ENCODE data around the gene GUCY2D.

The GUCY2D gene

DNA sequence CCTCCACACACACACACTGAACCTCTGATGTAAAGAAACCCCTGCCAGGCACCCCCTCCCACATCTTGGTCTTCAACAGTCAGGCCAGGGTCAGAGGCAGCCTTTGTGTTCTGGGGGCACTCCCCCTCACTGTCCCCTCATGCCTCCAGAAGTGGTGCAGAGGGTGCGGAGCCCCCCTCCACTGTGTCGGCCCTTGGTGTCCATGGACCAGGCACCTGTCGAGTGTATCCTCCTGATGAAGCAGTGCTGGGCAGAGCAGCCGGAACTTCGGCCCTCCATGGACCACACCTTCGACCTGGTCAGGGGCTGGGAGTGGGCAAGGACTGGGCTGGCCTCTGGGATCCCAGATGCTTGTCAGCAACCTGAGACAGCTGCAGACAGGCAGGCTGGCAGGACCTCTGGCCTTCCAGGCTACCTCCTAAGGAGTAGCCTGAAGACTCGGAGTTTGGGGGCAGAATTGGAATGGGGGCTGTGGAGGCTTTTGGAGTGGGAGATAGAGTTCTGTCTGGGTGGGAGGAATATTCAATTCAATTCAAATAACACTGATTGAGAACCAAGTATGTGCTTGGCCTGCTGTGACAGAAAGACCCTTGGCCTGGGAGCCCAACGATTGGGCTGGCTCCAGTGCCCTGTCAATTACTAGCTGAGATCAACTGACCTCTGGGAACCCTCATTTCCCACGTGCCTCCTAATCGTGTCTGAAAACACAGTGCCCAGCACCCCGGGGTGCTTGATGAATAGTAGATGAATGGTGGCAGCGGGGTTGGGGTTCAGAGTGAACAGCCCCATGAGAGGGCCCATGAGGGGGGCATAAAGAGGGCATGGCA is 11.5 kb downstream of the GUCY2D start:
- no peaks in the 10 kb centered on the region for H3K36me3 ChIP-seq (ENCODE audit: insufficient read depth, insufficient read length, low read length)
- peaks cover 5% of the 10 kb centered on the region for H3K4me1 ChIP-seq (ENCODE audit: insufficient read depth, insufficient read length)
- peaks cover 16% of the 10 kb centered on the region for H3K27me3 ChIP-seq (ENCODE audit: insufficient read depth, insufficient read length)
- H3K4me3 ChIP-seq (ENCODE audit: insufficient read length, low read depth), result no peak overlapping the region
- no peak for DNase-seq (ENCODE audit: low read depth, low spot score)
- no peaks in the 10 kb centered on the region for H3K9me3 ChIP-seq (ENCODE audit: insufficient read depth, low read length)
- TF ChIP-seq YY1 (IDR thresholded peaks at IDR 0.05; ENCODE audit: insufficient read depth, insufficient read length), result no peak
- no peak for TF ChIP-seq SUZ12 (IDR thresholded peaks at IDR 0.05; ENCODE audit: extremely low read depth, insufficient read depth, insufficient read length)
- no peak for TF ChIP-seq ZNF274 (IDR thresholded peaks at IDR 0.05; ENCODE audit: low read depth, low read length)
- H3K9ac ChIP-seq (ENCODE audit: insufficient read length, low read depth), result no peak overlapping the region

GRCh38 chr17:8014558-8014850 is 12.1 kb downstream of the GUCY2D start:
- Histone ChIP-seq H3K9ac (ENCODE audit: insufficient read length, low read depth) (no peak overlapping the region), H3K36me3 (ENCODE audit: insufficient read depth, insufficient read length, low read length) (no peaks in the 10 kb centered on the region), H3K27me3 (ENCODE audit: insufficient read depth, insufficient read length) (peaks cover 16% of the 10 kb centered on the region), H3K9me3 (ENCODE audit: insufficient read depth, low read length) (no peaks in the 10 kb centered on the region), H3K4me1 (ENCODE audit: insufficient read depth, insufficient read length) (peaks cover 5% of the 10 kb centered on the region), H3K4me3 (ENCODE audit: insufficient read length, low read depth) (no peak overlapping the region)
- no peak for DNase-seq (ENCODE audit: low read depth, low spot score)
- TF ChIP-seq ZNF274 (IDR thresholded peaks at IDR 0.05; ENCODE audit: low read depth, low read length) (no peak), YY1 (IDR thresholded peaks at IDR 0.05; ENCODE audit: insufficient read depth, insufficient read length) (no peak), SUZ12 (IDR thresholded peaks at IDR 0.05; ENCODE audit: extremely low read depth, insufficient read depth, insufficient read length) (no peak)

DNA sequence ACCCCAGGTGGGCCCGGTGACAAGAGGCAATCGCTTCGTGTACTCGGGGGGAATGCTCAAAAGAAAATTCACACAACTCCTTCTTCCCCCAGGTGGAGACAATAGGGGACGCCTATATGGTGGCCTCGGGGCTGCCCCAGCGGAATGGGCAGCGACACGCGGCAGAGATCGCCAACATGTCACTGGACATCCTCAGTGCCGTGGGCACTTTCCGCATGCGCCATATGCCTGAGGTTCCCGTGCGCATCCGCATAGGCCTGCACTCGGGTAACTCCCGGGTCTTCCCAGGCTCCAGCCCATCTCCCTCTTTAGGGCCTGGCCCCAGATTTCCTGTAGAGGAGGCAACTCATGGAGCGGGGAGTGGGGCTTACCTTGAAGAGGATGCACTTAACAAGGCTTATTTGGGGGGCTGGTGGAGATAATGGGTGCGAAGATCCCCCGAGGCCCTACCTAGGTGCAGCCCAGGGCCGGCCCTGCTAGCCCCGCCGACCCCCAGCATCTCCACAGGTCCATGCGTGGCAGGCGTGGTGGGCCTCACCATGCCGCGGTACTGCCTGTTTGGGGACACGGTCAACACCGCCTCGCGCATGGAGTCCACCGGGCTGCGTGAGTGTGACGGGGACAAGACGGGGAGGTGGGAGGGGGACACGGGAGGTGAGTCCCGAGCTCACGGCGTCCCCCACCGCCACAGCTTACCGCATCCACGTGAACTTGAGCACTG is 13.0 kb downstream of the GUCY2D start:
- Histone ChIP-seq H3K9me3 (ENCODE audit: insufficient read depth, low read length) (no peaks in the 10 kb centered on the region), H3K4me1 (ENCODE audit: insufficient read depth, insufficient read length) (peaks cover 5% of the 10 kb centered on the region), H3K4me3 (ENCODE audit: insufficient read length, low read depth) (peak overlapping the region; percentile 59), H3K36me3 (ENCODE audit: insufficient read depth, insufficient read length, low read length) (no peaks in the 10 kb centered on the region), H3K27me3 (ENCODE audit: insufficient read depth, insufficient read length) (peaks cover 16% of the 10 kb centered on the region), H3K9ac (ENCODE audit: insufficient read length, low read depth) (peak overlapping the region; percentile 74)
- TF ChIP-seq YY1 (IDR thresholded peaks at IDR 0.05; ENCODE audit: insufficient read depth, insufficient read length), result no peak
- no peak for TF ChIP-seq SUZ12 (IDR thresholded peaks at IDR 0.05; ENCODE audit: extremely low read depth, insufficient read depth, insufficient read length)
- TF ChIP-seq ZNF274 (IDR thresholded peaks at IDR 0.05; ENCODE audit: low read depth, low read length), result no peak
- DNase-seq (ENCODE audit: low read depth, low spot score), result no peak

DNA sequence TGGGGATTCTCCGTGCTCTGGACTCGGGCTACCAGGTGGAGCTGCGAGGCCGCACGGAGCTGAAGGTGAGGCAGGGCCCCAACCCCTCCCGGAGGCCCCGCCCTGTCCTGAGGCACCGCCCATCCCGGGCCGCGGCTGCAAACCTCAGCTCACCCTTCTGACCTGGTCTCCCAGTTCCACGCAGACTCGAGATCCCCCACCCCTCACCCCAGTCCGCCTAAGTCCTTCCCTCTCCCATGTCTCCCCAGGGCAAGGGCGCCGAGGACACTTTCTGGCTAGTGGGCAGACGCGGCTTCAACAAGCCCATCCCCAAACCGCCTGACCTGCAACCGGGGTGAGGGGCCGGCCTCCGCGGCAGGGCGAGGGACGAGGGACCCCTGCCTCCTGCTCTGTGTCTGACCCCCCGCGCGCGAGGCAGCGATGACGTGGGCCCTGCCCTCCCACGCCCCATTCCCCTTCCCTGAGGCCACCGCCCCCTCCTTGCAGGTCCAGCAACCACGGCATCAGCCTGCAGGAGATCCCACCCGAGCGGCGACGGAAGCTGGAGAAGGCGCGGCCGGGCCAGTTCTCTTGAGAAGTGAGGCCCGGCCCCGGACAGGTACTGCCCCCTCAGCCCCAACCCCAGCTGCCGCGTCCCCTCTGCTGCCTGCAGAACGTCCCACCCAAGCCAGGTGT is 13.7 kb downstream of the GUCY2D start:
- Histone ChIP-seq H3K27me3 (ENCODE audit: insufficient read depth, insufficient read length) (peaks cover 16% of the 10 kb centered on the region), H3K36me3 (ENCODE audit: insufficient read depth, insufficient read length, low read length) (no peaks in the 10 kb centered on the region), H3K9ac (ENCODE audit: insufficient read length, low read depth) (peak overlapping the region; percentile 74), H3K9me3 (ENCODE audit: insufficient read depth, low read length) (no peaks in the 10 kb centered on the region), H3K4me3 (ENCODE audit: insufficient read length, low read depth) (peak overlapping the region; percentile 59), H3K4me1 (ENCODE audit: insufficient read depth, insufficient read length) (peaks cover 5% of the 10 kb centered on the region)
- no peak for DNase-seq (ENCODE audit: low read depth, low spot score)
- TF ChIP-seq SUZ12 (IDR thresholded peaks at IDR 0.05; ENCODE audit: extremely low read depth, insufficient read depth, insufficient read length), result no peak

DNA sequence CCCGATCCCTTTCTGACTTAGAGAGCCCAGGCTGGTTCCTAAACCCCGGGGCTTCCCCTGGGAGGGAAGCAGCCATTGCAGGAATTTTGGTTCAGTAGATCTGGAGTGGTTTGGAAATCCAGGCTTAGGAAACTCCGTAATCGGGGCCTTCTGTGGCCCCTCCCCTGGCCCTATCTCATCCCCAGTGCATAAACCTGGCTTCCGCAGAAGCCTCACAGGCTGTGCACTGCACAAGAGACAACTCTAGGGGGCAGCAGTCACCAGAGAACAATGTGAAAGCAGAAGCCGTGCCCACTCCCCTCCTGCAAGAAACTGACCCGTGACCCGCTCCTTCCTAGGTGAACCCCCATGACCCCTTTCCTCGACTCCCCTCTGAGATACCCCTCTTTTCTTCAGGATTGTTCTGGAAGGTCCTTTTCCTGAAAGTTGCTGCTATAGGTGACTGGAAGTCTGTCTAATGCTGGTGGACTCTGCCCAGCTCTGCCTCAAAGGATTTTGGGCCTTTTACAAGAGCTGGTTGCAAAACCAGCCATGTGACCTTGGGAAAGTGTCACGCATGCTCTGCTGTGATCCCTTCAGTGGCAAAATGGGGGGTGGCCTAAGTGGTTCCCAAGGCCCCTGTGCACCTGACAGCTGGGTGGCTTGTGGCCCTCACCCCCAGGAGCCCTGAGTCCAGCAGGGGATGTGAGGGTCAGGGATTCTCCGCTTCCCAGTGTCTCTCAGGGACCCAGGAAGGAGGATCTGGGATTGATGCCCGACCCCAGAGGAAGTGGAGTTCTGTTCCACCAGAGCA is 14.4 kb downstream of the GUCY2D start:
- Histone ChIP-seq H3K9me3 (ENCODE audit: insufficient read depth, low read length) (no peaks in the 10 kb centered on the region), H3K9ac (ENCODE audit: insufficient read length, low read depth) (peak overlapping the region; percentile 74), H3K4me3 (ENCODE audit: insufficient read length, low read depth) (peak overlapping the region; percentile 59), H3K36me3 (ENCODE audit: insufficient read depth, insufficient read length, low read length) (no peaks in the 10 kb centered on the region), H3K27me3 (ENCODE audit: insufficient read depth, insufficient read length) (peaks cover 16% of the 10 kb centered on the region), H3K4me1 (ENCODE audit: insufficient read depth, insufficient read length) (peaks cover 5% of the 10 kb centered on the region)
- DNase-seq (ENCODE audit: low read depth, low spot score), result peak; percentile 43
- TF ChIP-seq SUZ12 (IDR thresholded peaks at IDR 0.05; ENCODE audit: extremely low read depth, insufficient read depth, insufficient read length) (no peak), YY1 (IDR thresholded peaks at IDR 0.05; ENCODE audit: insufficient read depth, insufficient read length) (no peak), ZNF274 (IDR thresholded peaks at IDR 0.05; ENCODE audit: low read depth, low read length) (no peak)

DNA sequence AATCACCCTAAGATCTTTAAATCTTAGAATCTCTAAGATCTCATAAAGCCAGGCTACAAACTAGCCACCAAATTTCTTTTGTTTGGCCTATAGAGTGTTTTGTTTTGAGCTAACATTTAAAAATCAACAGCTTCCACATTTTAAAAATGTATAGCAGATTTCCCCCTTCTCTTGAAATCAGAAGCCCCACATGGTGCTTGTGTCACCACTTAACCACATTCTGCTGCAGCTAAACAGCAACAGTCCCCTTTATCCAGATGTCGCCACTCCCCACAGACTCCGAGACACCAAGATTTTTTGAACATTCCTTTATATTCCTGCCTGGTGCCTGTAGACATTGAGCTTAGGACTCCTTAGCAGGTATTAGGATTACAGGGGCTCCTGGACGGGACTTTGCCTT is 16.0 kb downstream of the GUCY2D start:
- H3K9ac ChIP-seq (ENCODE audit: insufficient read length, low read depth), result no peak overlapping the region

More for the DNA sequence above, 16.0 kb downstream of the GUCY2D start:
- H3K4me1 ChIP-seq (ENCODE audit: insufficient read depth, insufficient read length), result peaks cover 5% of the 10 kb centered on the region
- no peak for DNase-seq (ENCODE audit: low read depth, low spot score)
- TF ChIP-seq SUZ12 (IDR thresholded peaks at IDR 0.05; ENCODE audit: extremely low read depth, insufficient read depth, insufficient read length), result no peak
- no peak for TF ChIP-seq ZNF274 (IDR thresholded peaks at IDR 0.05; ENCODE audit: low read depth, low read length)
- no peak for TF ChIP-seq YY1 (IDR thresholded peaks at IDR 0.05; ENCODE audit: insufficient read depth, insufficient read length)
- peaks cover 16% of the 10 kb centered on the region for H3K27me3 ChIP-seq (ENCODE audit: insufficient read depth, insufficient read length)
- no peaks in the 10 kb centered on the region for H3K9me3 ChIP-seq (ENCODE audit: insufficient read depth, low read length)
- H3K36me3 ChIP-seq (ENCODE audit: insufficient read depth, insufficient read length, low read length), result no peaks in the 10 kb centered on the region
- H3K4me3 ChIP-seq (ENCODE audit: insufficient read length, low read depth), result no peak overlapping the region
